ENCODE measurements around the gene CTNNAL1.
"Not testable (repeated sequence)": the region's sequence is repeated elsewhere in the genome, so short reads cannot be mapped to it uniquely, and the experiment has no call there.

The CTNNAL1 gene

DNA sequence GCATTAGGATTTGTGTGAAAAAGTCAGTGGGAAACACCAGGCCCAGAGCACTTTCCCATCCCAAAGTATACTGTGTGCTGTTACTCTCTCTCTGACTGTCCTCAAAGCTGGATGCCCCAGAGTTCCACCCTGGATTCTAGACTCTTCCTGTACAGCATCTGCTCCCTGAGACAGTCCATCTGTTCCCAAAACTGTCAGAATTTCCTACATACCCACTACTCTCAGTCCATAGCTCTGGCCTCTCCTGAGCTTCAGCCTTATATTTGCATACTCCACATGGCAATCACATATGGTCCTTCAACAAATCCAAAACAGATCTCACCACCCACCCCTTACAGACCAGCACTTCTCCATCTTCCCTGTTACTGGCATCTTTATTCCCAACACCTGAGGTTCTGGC lies 88.8 kb downstream of the CTNNAL1 start:
- no peak for DNase-seq

- no peak for DNase-seq
Observed at GRCh38 chr9:108921200-108921599, 92.1 kb downstream of the CTNNAL1 start.

DNA sequence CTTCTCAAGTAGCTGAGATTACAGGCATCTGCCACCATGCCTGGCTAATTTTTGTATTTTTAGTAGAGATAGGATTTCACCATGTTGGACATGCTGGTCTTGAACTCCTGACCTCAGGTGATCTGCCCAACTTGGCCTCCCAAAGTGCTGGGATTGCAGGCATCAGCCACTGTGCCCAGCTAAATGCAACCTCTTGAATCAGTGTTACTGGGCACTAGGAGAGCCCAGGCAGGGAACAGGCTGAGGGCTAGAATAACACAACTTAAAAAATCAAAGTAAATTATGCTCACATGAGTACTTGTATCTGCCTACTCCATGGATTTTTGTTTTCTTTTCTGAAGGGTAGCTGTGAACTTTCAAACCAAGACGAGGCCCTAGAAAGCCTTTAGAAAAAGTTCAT lies 92.9 kb downstream of the CTNNAL1 start:
- DNase-seq = not testable (repeated sequence)

- no peak for DNase-seq
Observed at GRCh38 chr9:108919517-108919916, 93.8 kb downstream of the CTNNAL1 start.

- DNase-seq = peak in 1 of 2 experiments; percentile 11
Observed at GRCh38 chr9:108913391-108913790, 99.9 kb downstream of the CTNNAL1 start.

GRCh38 chr9:108911820-108912219 lies 101.5 kb downstream of the CTNNAL1 start:
- DNase-seq = no peak

DNA sequence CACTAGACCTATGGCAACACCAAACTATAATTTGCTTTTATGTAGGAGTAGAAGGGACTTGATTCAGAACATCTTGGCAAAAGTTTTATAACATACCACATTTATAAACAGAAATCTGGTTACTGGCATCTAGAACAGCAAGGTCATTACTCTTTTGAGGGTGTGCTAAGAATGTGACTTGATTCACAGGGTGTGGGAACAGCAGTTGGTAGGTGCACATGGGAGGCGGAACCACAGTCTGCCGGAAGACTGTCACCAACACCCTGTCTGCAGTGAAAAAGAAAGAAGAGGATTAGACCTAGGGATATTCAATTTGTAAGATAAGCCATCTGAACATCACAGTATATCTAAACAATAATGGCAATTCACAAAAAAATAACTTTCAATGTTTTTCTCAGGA lies 102.4 kb downstream of the CTNNAL1 start:
- DNase-seq = no peak

DNA sequence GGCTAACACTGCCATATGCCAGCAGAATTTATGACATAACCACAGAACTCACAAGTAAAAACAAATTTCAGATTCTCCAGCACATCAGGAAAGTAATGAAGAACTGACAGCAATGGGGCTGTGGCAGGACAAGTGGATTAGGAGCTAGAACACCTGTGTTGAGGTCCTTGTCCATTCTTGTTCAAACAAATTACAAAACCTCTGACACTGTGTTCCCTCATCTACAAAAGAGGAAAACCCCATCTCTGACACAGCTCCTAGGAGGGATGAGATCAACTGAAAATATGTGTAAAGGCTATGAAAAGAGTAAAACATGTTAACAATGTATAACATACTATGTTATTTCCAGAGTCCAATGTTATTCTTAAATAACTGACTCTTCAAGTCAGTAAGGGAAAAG lies 102.9 kb downstream of the CTNNAL1 start:
- no peak for DNase-seq

- DNase-seq = no peak
Observed at GRCh38 chr9:108905494-108905893, 107.8 kb downstream of the CTNNAL1 start.

GRCh38 chr9:108904161-108904560 lies 109.1 kb downstream of the CTNNAL1 start:
- no peak for DNase-seq

DNA sequence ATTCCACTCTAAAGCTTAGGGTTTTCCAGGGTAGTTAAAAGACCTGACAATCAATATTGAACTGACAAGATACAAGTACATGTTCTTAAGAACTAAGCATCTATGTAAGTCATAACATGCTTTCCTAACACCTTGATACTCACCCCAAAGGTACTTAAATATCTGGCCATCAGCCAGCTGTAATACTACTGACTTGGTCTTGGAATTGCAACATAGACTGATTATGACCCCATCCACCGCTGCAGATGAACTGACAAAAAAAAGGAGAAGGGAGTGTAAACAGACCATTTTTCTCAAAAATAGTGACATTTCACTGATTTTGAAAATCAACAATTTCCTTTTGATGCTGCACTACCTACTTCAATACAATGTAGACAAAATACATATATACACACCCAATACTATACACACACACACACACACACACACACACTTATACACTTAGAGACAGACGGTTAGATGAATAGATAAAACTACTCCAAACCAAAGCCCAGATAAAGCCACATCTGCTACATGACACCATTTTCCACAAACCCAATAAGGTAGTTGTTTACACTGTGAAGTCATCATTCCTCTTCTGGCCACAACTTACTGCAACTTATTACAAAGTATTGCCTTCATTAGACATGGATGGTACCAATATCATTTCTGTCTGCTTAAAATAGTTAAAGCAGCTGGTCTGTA lies 109.7 kb downstream of the CTNNAL1 start:
- DNase-seq = no peak

- DNase-seq = no peak
Observed at GRCh38 chr9:108900176-108900575, 113.1 kb downstream of the CTNNAL1 start.

GRCh38 chr9:108899023-108899695 lies 114.1 kb downstream of the CTNNAL1 start:
- not testable (repeated sequence) for DNase-seq

DNA sequence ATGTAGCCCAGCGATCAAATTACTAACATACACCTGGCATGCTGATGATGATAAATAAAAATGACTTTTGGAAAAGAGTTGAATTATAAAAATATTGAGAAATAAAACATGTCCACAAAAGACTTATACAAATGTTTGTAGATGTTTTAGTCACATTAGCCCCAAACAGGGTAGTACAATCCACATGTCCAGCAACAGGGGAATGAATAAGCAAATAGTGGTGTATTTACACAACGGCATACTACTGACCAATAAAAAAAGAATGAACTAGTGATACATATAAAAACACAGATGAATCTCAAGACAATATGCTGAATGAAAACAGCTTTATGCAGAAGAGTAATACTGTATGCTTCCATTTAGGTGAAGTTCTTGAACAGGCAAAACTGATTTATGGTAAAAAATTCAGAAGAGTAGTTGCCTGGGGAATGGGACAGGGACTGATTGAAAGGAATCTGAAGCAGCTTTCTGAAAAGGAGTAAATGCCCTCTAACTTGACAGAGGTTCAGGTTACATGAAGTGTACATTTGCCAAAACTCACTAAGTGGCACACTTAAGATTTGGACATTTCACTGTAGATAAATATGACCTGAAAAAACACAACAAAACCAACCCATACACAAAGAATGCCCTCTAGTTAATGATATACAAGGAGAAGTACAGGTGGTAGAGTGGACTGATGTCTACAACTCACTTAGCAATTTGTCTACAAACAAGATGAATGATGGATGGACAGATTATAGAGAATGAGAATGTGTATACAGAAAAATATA lies 115.8 kb downstream of the CTNNAL1 start:
- no peak for DNase-seq

DNA sequence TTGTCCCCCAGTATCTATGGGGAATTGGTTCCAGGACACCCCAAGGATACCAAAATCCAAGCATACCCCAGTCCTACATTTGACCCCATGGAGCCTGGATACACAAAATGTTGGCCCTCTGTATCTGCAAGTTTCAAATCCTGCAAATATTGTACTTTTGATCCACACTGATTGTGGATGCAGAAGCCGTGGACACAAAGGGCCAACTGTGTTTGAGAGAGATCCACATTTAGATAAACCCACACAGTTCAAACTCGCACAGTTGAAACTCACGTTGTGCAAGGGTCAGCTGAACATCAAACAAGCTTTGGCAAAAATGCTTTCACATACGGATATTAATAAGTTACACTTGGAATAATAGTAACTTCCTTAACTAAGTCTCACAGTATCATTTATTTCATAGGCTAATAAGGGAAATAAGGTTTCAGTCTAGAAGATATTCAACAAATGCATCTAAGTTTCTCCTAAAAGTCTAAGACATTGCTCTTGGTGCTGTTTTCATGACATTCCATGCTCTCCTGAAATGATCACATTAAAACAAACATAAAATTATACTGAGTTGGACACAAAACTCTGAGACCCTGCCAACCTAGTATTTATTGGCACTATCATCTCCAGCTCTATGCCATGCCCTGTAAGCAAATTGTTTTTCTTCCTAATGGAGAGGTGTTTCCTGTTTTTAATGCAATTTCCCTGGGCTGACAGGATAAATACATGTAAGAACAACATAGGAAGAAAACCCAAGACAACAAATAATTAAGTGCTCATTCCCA lies 118.9 kb downstream of the CTNNAL1 start:
- DNase-seq = no peak

Measured in Kasumi-1 (cell line).